GM21367 (cell line): ENCODE results near the gene ETV6.

Source experiments
- ATAC-seq: cut with Tn5 transposase; IDR thresholded peaks from one replicate; pipeline ENCODE4 v1.9.1; 2021; ENCODE audit not compliant: unreplicated experiment

ETV6 gene

GRCh38 chr12:11797317-11797913 is 147.9 kb downstream of the ETV6 start:
- no peak for ATAC-seq

- ATAC-seq: no peak
Observed at GRCh38 chr12:11798006-11798708, 148.7 kb downstream of the ETV6 start.

- ATAC-seq: no peak
Observed at GRCh38 chr12:11798856-11799501, 149.5 kb downstream of the ETV6 start.

- no peak for ATAC-seq
Observed at GRCh38 chr12:11799502-11799873, 150.0 kb downstream of the ETV6 start.

GRCh38 chr12:11801643-11802042 is 152.2 kb downstream of the ETV6 start:
- no peak for ATAC-seq

GRCh38 chr12:11804130-11804529 is 154.7 kb downstream of the ETV6 start:
- no peak for ATAC-seq

GRCh38 chr12:11805043-11805442 is 155.6 kb downstream of the ETV6 start:
- ATAC-seq: no peak

GRCh38 chr12:11805680-11806079 is 156.2 kb downstream of the ETV6 start:
- no peak for ATAC-seq

- no peak for ATAC-seq
Observed at GRCh38 chr12:11807458-11807857, 158.0 kb downstream of the ETV6 start.

GRCh38 chr12:11808931-11809330 is 159.5 kb downstream of the ETV6 start:
- ATAC-seq: no peak

GRCh38 chr12:11810206-11810545 is 160.7 kb downstream of the ETV6 start:
- ATAC-seq: no peak

- ATAC-seq: no peak
Observed at GRCh38 chr12:11811008-11811407, 161.5 kb downstream of the ETV6 start.

GRCh38 chr12:11812241-11812585 is 162.7 kb downstream of the ETV6 start:
- ATAC-seq: peak; percentile 9

- peak; percentile 51 for ATAC-seq
Observed at GRCh38 chr12:11812586-11813437, 163.3 kb downstream of the ETV6 start.

- ATAC-seq: no peak
Observed at GRCh38 chr12:11813438-11813813, 164.0 kb downstream of the ETV6 start.

GRCh38 chr12:11814374-11814773 is 164.9 kb downstream of the ETV6 start:
- no peak for ATAC-seq

- ATAC-seq: no peak
Observed at GRCh38 chr12:11815397-11815796, 165.9 kb downstream of the ETV6 start.

GRCh38 chr12:11819643-11820042 is 170.2 kb downstream of the ETV6 start:
- no peak for ATAC-seq

GRCh38 chr12:11820476-11820875 is 171.0 kb downstream of the ETV6 start:
- no peak for ATAC-seq

- ATAC-seq: no peak
Observed at GRCh38 chr12:11821386-11822080, 172.1 kb downstream of the ETV6 start.
